Activated T-cell treated with anti-CD3 and anti-CD28 coated beads, Interleukin-2, amount 50 U/mL, for 1 hour (primary cell): ENCODE measurements around the gene IDUA.
"Not testable (repeated sequence)": the region's sequence is repeated elsewhere in the genome, so short reads cannot be mapped to it uniquely, and the experiment has no call there.

ENCODE experiments used
- DNase-seq: peaks from one replicate; pipeline ENCODE4 v3.0.0-alpha.2; 2020

The IDUA gene

GRCh38 chr4:1033840-1034551 is 47.2 kb downstream of the IDUA start:
- DNase-seq, result no peak

GRCh38 chr4:1035510-1035909 is 48.7 kb downstream of the IDUA start:
- DNase-seq, result no peak

- DNase-seq, result no peak
These were observed 49.3 kb downstream of the IDUA start for GRCh38 chr4:1036095-1036494.

GRCh38 chr4:1036976-1037810 is 50.3 kb downstream of the IDUA start:
- no peak for DNase-seq

GRCh38 chr4:1038948-1039492 is 52.2 kb downstream of the IDUA start:
- no peak for DNase-seq

- DNase-seq, result no peak
These were observed 52.9 kb downstream of the IDUA start for GRCh38 chr4:1039493-1040343.

GRCh38 chr4:1040344-1041146 is 53.7 kb downstream of the IDUA start:
- DNase-seq, result no peak

GRCh38 chr4:1041147-1041935 is 54.5 kb downstream of the IDUA start:
- DNase-seq, result no peak

- no peak for DNase-seq
These were observed 55.1 kb downstream of the IDUA start for GRCh38 chr4:1041936-1042330.

GRCh38 chr4:1042352-1043055 is 55.7 kb downstream of the IDUA start:
- no peak for DNase-seq

- DNase-seq, result no peak
These were observed 56.3 kb downstream of the IDUA start for GRCh38 chr4:1043162-1043561.

GRCh38 chr4:1043651-1044468 is 57.0 kb downstream of the IDUA start:
- no peak for DNase-seq

- no peak for DNase-seq
These were observed 57.8 kb downstream of the IDUA start for GRCh38 chr4:1044469-1045192.

GRCh38 chr4:1045193-1045594 is 58.4 kb downstream of the IDUA start:
- DNase-seq, result no peak

GRCh38 chr4:1045595-1046201 is 58.9 kb downstream of the IDUA start:
- no peak for DNase-seq

- DNase-seq, result not testable (repeated sequence)
These were observed 59.8 kb downstream of the IDUA start for GRCh38 chr4:1046581-1047011.

GRCh38 chr4:1047106-1047975 is 60.5 kb downstream of the IDUA start:
- DNase-seq, result peak; percentile 15
